ENCODE measurements around the gene CPNE7. TPM values are rescaled to one million over a fixed set of nuclear protein-coding genes. Genes with fewer than 3 reads are reported as not detected.

The CPNE7 gene
- total and polyA plus RNA-seq, 9 of the 15 experiments (the other 6 are each of a cell fraction or from before 2014, with no cell fraction given): 0.30 to 73.4 (median 32.7) TPM

DNA sequence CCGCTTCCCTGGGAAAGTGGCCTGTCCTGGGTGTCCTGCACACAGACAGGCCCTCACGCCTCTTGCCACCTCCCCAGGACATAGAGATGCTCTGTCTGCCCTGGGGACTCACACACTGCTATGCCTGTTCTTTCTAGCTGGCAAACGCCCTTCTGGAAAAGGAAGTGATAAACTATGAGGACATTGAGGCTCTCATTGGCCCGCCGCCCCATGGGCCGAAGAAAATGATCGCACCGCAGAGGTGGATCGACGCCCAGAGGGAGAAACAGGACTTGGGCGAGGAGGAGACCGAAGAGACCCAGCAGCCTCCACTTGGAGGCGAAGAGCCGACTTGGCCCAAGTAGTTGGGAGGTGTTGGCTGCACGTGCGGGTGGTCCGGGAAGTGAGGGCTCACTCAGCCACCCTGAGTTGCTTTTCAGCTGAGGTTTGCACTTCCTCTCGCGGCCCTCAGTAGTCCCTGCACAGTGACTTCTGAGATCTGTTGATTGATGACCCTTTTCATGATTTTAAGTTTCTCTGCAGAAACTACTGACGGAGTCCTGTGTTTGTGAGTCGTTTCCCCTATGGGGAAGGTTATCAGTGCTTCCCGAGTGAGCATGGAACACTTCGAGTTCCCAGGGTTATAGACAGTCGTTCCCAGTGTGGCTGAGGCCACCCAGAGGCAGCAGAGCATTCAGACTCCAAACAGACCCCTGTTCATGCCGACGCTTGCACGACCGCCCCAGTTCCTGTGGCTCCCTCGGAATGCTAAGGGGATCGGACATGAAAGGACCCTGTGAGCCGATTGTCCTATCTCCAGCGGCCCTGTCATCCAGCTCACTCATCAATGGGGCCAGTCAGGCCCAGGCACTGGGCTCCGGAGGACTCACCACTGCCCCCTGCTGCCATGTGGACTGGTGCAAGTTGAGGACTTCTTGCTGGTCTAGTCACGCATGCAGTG, 18.5 kb upstream of the CPNE7 start (continued):
- TF ChIP-seq, protein P1, sequence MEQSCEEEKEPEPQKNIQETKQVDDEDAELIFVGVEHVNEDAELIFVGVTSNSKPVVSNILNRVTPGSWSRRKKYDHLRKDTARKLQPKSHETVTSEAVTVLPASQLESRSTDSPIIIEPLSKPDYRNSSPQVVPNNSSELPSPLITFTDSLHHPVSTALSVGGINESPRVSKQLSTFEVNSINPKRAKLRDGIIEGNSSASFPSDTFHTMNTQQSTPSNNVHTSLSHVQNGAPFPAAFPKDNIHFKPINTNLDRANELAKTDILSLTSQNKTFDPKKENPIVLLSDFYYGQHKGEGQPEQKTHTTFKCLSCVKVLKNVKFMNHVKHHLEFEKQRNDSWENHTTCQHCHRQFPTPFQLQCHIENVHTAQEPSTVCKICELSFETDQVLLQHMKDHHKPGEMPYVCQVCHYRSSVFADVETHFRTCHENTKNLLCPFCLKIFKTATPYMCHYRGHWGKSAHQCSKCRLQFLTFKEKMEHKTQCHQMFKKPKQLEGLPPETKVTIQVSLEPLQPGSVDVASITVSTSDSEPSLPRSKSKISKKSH (CRISPR knock-in tag; IDR thresholded peaks at IDR 0.05): no peak
- TF ChIP-seq U2AF1 (optimal IDR thresholded peaks at IDR 0.05; ENCODE audit: low read depth, low read length) (no peak), CBFB (CRISPR knock-in tag; IDR thresholded peaks at IDR 0.05) (no peak), JUN (IDR thresholded peaks at IDR 0.05; ENCODE audit: borderline replicate concordance, low read depth, low read length) (no peak), JUN (CRISPR knock-in tag; IDR thresholded peaks at IDR 0.05; ENCODE audit: borderline replicate concordance) (no peak), PRPF4 (IDR thresholded peaks at IDR 0.05; ENCODE audit: insufficient read depth, low read depth, low read length, poor library complexity, severe bottlenecking) (no peak), TOE1 (IDR thresholded peaks at IDR 0.05; ENCODE audit: borderline replicate concordance) (no peak), TOE1 (CRISPR knock-in tag; IDR thresholded peaks at IDR 0.05; ENCODE audit: borderline replicate concordance, low read depth) (no peak), BRD9 (IDR thresholded peaks at IDR 0.05; ENCODE audit: low read depth, partially characterized antibody) (no peak), TCFL5 (CRISPR knock-in tag; conservative IDR thresholded peaks at IDR 0.05) (no peak), TGIF2 (CRISPR knock-in tag; IDR thresholded peaks at IDR 0.05) (no peak), CBX1 (IDR thresholded peaks at IDR 0.05; ENCODE audit: low read depth) (no peak), KDM4B (IDR thresholded peaks at IDR 0.05; ENCODE audit: borderline replicate concordance in 2 of 2, low read depth in 1 of 2) (no peak), DMBX1 (CRISPR knock-in tag; IDR thresholded peaks at IDR 0.05; ENCODE audit: borderline replicate concordance) (no peak), HMG20A (CRISPR knock-in tag; conservative IDR thresholded peaks at IDR 0.05) (no peak), DNMT1 (IDR thresholded peaks at IDR 0.05) (no peak), RB1 (IDR thresholded peaks at IDR 0.05; ENCODE audit: low read depth) (peak; percentile 31; the same call in 1 of the 2 replicates), TCF3 (CRISPR knock-in tag; IDR thresholded peaks at IDR 0.05) (no peak), HLTF (IDR thresholded peaks at IDR 0.05) (no peak), PHB (CRISPR knock-in tag; IDR thresholded peaks at IDR 0.05) (no peak)
- TF ChIP-seq, protein P2, sequence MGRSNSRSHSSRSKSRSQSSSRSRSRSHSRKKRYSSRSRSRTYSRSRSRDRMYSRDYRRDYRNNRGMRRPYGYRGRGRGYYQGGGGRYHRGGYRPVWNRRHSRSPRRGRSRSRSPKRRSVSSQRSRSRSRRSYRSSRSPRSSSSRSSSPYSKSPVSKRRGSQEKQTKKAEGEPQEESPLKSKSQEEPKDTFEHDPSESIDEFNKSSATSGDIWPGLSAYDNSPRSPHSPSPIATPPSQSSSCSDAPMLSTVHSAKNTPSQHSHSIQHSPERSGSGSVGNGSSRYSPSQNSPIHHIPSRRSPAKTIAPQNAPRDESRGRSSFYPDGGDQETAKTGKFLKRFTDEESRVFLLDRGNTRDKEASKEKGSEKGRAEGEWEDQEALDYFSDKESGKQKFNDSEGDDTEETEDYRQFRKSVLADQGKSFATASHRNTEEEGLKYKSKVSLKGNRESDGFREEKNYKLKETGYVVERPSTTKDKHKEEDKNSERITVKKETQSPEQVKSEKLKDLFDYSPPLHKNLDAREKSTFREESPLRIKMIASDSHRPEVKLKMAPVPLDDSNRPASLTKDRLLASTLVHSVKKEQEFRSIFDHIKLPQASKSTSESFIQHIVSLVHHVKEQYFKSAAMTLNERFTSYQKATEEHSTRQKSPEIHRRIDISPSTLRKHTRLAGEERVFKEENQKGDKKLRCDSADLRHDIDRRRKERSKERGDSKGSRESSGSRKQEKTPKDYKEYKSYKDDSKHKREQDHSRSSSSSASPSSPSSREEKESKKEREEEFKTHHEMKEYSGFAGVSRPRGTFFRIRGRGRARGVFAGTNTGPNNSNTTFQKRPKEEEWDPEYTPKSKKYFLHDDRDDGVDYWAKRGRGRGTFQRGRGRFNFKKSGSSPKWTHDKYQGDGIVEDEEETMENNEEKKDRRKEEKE (IDR thresholded peaks at IDR 0.05; ENCODE audit: borderline replicate concordance in 1 of 2, control insufficient read depth in 1 of 2, low read depth in 2 of 2, low read length in 1 of 2): no peak
- TF ChIP-seq, protein P3, sequence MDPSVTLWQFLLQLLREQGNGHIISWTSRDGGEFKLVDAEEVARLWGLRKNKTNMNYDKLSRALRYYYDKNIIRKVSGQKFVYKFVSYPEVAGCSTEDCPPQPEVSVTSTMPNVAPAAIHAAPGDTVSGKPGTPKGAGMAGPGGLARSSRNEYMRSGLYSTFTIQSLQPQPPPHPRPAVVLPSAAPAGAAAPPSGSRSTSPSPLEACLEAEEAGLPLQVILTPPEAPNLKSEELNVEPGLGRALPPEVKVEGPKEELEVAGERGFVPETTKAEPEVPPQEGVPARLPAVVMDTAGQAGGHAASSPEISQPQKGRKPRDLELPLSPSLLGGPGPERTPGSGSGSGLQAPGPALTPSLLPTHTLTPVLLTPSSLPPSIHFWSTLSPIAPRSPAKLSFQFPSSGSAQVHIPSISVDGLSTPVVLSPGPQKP (CRISPR knock-in tag; IDR thresholded peaks at IDR 0.05): no peak

Measured in K562 (cell line).